HG03280 (cell line): ENCODE data around the gene TRPM2.

ENCODE experiments used
- ATAC-seq: cut with Tn5 transposase; IDR thresholded peaks from one replicate; pipeline ENCODE4 v1.9.1; 2021; ENCODE audit warnings: mild to moderate bottlenecking, moderate library complexity; ENCODE audit not compliant: unreplicated experiment

TRPM2 gene

DNA sequence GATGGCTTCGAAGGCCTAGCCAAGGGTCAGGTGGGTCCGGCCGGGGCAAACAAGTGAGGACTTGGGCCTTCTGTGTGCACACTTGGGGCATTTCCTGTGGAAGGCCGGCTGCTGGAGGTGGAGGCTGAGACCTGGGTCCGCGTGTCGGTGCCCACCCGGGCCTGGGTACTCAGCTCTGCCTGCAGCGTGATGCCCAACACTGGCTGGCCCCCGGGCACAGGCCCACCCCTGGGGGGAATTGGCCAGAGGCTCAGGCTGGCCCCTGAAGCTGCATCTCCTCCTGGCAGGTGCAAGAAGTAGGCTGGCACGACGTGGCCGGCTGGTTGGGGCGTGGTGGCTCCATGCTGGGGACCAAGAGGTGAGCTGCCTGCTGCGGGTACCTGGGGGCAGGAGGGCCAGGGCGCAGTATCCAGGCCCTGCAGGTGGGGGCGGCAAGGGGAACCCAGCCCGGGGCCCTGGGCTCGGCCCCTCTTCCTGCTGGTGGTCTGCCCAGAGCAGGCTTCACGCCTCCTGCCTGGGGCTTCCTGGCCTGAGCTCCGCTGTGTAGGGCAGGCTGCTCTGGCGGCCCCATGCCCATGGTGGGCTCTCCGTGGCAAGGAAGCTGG, 31.5 kb upstream of the TRPM2 start:
- no peak for ATAC-seq

GRCh38 chr21:44322621-44323325, 30.6 kb upstream of the TRPM2 start:
- ATAC-seq: no peak

GRCh38 chr21:44323591-44323990, 29.8 kb upstream of the TRPM2 start:
- no peak for ATAC-seq

DNA sequence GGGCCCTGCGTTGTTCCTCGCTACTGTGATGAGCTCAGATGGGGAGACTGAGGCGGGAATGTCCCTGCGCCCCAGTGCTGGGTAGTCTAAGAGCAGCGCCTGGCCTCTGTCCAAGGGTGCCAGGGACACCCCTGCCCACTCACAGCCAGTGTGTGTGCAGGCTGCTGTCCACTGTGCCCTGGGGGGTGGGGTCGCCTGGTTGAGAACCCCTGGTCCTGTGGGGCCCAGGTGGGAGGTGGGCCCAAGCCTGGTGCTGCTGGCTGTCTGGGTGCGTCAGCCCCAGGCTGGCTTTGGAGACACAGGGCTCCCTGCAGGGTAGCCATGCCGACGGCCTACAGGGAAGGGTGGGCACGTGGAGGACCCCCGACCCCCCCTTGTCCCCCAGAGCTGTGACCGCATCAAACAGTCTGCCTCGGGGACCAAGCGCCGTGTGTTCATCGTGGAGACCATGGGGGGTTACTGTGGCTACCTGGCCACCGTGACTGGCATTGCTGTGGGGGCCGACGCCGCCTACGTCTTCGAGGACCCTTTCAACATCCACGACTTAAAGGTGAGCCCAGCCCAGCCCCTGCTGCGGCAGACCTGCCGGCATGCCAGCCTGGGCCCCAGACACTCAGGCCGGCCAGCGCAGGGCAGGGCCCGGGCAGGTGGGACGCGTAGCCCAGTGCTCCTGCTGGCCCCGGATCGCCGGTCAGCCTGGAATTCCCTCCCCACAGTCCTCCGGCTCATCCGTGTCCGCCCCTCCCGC, 29.1 kb upstream of the TRPM2 start:
- ATAC-seq: no peak

- ATAC-seq: no peak
Measured at GRCh38 chr21:44324854-44325107, 28.6 kb upstream of the TRPM2 start.

DNA sequence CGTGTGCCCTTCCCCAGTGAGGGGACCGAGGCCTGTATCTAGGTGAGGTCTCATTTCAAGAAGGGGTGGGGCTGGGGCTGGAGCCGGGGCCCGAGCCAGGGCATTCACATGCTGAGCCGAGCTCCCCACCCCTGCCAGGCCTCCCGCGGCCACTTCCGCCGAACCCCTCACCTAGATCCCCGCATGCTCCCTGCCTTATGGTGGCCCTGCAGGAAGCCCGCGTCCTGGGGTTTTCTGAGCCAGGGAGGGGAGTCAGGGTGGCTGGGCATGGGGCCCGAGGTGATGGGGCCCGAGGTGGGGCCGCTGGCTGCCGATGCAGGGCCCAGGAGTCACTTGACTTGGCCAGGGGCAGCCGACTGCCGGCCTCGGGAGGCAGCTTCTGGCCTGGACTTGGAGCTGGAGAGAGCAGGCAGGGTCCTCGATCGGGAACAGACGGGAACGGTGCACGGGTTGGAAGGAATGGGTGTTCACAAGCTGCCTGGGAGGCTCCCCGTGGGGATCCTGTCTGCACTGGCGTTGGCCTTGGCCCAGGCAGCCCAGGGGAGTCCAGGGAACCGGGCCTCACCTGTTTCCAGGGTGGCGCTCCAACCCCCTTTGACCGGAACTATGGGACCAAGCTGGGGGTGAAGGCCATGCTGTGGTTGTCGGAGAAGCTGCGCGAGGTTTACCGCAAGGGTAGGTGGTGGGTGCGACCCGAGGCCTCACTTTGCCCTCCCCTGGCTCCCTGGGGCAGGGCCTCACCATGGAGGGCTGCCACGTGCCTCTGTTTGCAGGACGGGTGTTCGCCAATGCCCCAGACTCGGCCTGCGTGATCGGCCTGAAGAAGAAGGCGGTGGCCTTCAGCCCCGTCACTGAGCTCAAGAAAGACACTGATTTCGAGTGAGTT, 27.8 kb upstream of the TRPM2 start:
- ATAC-seq: no peak

GRCh38 chr21:44326272-44326647, 27.2 kb upstream of the TRPM2 start:
- no peak for ATAC-seq

- ATAC-seq: no peak
Measured at GRCh38 chr21:44326716-44327602, 26.5 kb upstream of the TRPM2 start.

DNA sequence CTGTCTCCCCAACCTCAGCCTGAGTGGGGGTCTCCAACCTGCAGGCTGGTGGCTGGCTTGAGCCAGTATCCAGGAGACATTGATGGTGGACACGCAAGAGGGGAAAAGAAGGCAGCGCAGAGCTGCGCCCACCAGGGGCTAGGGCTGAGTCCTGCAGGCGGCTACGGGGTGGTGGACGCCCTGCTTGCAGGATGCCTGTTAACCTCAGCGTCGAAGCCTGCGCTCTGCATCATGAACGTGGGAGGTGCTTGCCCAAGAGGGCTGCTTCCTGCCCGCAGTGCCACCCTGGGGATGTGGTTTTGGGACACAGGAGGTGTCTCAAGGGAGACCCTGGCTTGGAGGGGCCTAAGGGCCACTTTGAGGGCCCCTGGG, 25.8 kb upstream of the TRPM2 start:
- ATAC-seq: no peak

- ATAC-seq: no peak
Measured at GRCh38 chr21:44328242-44328895, 25.1 kb upstream of the TRPM2 start.

- no peak for ATAC-seq
Measured at GRCh38 chr21:44329086-44329889, 24.1 kb upstream of the TRPM2 start.

DNA sequence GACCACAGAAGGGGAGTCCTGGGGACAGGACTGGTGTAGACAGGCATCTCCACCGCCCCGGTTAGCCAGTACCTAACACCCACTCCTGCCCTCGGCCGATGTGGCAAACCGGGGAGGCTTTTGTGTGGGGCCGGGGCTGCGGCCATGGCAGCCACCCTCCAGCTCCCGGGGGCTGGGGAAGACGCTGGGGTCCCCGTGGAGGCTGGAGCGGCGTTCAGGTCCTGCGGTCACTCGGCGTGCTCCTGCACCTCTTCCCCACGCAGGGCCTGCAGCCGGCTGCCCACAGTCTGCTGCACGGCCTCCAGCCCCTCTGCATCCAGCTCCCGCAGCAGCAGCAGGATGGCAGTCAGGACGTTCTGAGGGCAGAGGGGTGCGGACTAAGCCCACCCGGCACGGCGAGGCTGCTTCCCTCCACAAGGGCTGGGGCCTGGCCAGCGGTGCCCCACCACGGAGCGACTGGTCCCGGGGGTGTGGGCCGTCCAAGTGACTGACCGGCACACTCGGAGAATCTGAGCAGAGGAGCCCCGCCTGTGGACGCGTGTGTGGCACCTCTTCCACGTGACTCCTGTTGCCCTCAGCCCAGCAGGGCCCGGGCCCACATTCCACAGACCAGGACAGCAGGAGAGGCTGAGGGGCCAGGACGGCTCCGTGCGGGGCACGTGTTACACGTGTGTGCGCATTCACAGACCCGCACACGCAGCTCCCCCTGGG, 23.3 kb upstream of the TRPM2 start:
- no peak for ATAC-seq

DNA sequence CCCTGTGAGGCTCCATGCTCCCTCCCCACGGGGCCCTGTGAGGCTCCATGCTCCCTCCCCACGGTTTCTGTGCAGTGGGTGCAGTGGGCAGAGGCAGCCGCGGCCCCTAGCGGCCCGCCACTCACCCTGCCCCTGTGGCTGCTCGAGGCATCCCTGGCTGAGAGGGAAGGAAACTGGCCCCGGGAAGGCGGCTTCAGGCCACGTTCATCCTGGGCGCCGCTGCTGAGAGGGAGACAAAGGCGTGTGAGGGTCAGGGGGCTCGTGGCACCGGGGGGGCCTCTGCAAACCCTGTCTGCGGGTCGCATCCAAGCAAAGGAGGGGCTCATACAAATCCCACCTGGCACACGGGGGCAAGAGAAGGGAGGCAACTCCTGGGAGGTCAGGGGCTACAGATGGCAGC, 22.7 kb upstream of the TRPM2 start:
- no peak for ATAC-seq

DNA sequence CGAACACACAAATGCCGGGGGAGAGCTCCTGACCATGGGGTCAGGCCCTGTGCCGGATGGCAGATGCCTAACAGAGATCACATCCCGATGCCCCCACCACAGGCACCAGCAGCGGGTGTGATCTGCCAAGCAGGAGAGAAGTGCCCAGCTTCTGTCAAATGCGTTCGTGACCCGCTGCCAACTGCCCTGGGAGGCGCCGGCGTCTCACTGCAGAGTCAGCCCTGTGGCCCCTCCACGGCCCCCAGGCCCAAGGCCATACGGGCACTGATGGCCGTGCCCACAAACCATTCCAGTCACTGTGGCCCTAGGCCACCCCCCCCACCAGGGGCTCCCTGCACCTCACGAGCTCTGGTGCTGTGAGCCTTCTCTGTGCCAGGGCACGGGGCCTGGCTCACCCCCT, 22.2 kb upstream of the TRPM2 start:
- ATAC-seq: no peak

DNA sequence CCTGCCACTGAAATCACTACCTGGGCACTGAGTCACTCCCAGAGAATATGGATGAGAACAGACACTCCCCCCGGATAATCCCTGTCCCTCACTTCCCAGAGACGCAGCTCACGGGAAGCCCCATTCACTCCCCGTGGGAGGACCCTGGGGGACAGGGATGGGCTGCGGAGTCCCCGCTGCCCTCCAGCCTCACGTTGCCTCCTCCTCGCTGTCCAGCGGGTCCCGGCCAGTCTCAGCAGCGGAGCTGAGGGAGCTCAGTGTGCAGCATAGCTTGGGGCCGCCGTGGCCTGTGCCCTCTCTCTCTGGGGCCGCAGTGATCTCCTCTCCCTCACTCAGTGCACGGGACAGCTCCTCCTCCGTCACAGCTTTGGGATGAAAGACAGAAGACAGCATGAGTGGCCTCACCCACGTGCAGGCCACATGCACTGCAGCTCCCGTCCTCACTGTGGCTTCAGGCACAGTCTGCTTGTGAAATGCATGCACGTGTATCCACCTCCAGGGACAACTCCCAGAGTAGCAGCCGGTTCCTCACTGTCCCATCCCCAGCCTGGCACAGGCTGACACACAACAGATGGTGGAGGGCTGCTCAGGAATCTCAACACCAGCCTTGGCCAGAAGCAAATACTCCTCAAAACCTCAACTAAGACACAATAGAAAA, 21.6 kb upstream of the TRPM2 start:
- ATAC-seq: no peak

GRCh38 chr21:44332383-44332782, 21.0 kb upstream of the TRPM2 start:
- ATAC-seq: no peak

DNA sequence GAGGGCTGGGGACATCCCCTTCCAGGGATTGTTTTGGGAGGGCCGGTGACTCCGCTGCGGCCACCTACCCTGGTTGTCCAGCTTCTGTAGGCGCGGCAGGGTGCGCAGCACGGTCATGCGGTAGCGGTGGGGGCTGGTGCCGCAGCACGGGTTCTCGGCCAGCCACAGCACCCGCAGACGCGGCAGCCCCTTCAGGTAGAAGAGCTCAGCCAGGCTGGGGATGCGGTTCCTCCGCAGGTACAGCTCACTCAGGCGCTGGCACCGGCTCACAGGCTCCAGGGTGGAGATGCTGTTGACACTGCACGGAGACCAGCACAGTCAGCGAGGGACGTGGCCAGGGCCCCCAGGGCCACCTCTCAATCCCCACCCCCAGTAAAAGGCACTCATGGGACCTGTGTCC, 20.5 kb upstream of the TRPM2 start:
- no peak for ATAC-seq
